GM12873 (cell line): ENCODE data around the gene KCNIP2.

Source experiments
- CTCF ChIP-seq: IDR thresholded peaks from 2 replicates; pipeline ENCODE4 v1.5.1; 2012; ENCODE audit warnings: low read depth, mild to moderate bottlenecking, moderate library complexity, low read length, control low read depth; ENCODE audit not compliant: insufficient read depth; ENCODE audit errors: missing control alignments

The KCNIP2 gene

GRCh38 chr10:101830322-101831168 lies 13.1 kb downstream of the KCNIP2 start:
- TF ChIP-seq CTCF, result no peak

GRCh38 chr10:101829561-101830315 lies 13.9 kb downstream of the KCNIP2 start:
- TF ChIP-seq CTCF, result no peak

GRCh38 chr10:101828766-101829551 lies 14.6 kb downstream of the KCNIP2 start:
- TF ChIP-seq CTCF, result no peak

- TF ChIP-seq CTCF, result no peak
Measured at GRCh38 chr10:101827919-101828600, 15.5 kb downstream of the KCNIP2 start.

- TF ChIP-seq CTCF, result no peak
Measured at GRCh38 chr10:101826852-101827434, 16.7 kb downstream of the KCNIP2 start.

- TF ChIP-seq CTCF, result no peak
Measured at GRCh38 chr10:101824736-101825135, 18.9 kb downstream of the KCNIP2 start.
